CD4-positive, alpha-beta T cell treated with Interleukin-17A for 4 hours (primary cell): ENCODE measurements around the gene RIT2.

Experiments used
- DNase-seq: peaks from one replicate; pipeline ENCODE4 v3.0.0-alpha.2; 2020; ENCODE audit warnings: mixed read lengths

Gene RIT2

DNA sequence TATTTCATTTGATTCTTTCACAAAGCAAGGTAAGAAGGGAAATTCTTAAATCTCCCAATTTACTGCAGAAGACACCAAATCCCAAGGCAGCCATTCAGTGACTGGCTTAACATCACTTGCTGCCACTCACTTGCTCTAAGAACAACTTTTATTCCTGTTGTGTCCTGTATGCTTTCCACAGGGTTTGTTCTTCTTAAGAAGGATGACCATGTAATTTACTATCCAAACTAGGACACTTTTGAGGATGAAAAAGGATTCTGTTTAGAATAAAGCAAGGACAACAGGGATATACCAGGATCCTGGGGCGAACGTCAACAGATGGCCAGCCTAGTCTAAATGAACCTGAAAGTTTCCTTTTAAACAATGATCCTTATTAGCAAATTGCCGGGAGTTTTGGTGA is 34.8 kb downstream of the RIT2 start:
- DNase-seq, result no peak

- no peak for DNase-seq
These were observed 36.1 kb downstream of the RIT2 start for GRCh38 chr18:43079422-43079821.

- no peak for DNase-seq
These were observed 36.9 kb downstream of the RIT2 start for GRCh38 chr18:43078478-43079092.

- DNase-seq, result no peak
These were observed 37.8 kb downstream of the RIT2 start for GRCh38 chr18:43077510-43078308.

GRCh38 chr18:43073771-43074170 is 41.7 kb downstream of the RIT2 start:
- no peak for DNase-seq

- no peak for DNase-seq
These were observed 46.7 kb downstream of the RIT2 start for GRCh38 chr18:43068781-43069180.

DNA sequence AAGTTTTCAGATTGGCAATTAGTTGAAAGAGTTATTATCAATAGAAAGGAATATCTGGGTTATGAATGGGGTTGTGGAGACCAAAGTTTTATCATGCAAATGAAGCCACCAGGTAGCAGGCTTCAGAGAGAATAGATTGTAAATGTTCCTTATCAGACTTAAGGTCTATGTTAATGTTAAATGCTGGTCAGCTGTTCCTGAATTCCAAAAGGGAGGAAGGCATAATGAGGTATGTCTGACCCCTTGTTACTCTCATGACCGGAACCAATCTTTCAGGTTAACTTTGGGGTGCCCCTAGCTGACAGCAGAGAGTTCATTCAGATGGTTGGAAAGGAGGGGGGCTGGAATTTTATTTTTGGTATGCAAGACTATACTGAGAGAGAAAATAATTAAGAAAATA is 47.9 kb downstream of the RIT2 start:
- DNase-seq, result no peak

DNA sequence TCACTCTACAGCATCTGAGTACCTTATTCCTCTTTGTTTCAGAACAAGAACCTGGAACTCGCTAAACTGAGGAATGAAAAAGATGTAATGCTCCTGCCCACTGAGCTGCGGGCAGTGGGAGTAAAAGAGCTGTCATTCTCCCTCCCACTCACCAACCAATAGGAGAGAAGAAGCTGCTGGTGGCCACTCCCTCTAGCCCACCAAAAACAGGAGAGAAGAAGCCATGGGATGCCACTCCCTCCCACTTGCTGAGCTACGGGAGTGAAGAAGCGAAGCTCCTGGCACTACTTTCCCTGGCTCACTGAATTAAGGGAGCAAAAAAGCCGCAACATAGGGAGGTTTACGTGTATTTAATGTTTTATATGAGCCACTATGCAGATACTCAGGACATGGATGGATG is 53.7 kb downstream of the RIT2 start:
- DNase-seq, result no peak

DNA sequence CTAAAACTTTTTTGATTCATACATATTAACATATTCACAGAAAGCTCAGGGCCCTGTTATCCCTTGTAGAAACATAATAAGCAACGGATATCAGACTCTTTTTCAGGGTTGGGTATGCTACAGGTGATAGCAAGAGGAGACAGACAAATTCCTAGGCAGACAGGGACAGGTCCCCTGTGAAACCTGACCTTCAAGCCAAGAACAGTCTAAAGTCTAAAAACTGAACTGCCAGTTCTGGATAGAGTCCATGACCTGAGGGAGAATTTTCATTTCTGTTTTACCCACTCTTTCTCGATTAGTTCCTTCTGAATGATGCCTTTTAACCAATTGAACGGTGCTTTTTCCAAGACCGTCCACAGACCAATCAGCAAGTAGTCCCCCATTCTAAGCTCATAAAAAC is 54.2 kb downstream of the RIT2 start:
- no peak for DNase-seq

DNA sequence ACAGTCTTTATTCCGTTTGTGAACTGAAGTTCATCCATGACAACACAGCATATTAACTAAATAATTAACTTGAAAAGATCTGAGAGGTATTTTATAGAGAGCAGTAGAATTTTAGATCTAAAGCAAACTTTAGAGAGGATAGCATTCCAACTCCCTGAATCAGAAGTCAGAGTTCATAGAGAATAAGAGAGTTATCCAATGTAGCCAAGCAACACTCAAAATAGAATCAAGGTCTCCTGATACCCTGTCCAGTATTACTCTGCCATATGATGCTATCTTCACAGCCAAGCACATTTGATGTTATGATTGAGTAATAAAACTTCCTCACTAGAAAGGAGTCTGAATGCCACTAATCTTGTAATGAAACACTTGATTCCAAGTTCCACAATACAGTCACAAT is 55.5 kb downstream of the RIT2 start:
- no peak for DNase-seq

DNA sequence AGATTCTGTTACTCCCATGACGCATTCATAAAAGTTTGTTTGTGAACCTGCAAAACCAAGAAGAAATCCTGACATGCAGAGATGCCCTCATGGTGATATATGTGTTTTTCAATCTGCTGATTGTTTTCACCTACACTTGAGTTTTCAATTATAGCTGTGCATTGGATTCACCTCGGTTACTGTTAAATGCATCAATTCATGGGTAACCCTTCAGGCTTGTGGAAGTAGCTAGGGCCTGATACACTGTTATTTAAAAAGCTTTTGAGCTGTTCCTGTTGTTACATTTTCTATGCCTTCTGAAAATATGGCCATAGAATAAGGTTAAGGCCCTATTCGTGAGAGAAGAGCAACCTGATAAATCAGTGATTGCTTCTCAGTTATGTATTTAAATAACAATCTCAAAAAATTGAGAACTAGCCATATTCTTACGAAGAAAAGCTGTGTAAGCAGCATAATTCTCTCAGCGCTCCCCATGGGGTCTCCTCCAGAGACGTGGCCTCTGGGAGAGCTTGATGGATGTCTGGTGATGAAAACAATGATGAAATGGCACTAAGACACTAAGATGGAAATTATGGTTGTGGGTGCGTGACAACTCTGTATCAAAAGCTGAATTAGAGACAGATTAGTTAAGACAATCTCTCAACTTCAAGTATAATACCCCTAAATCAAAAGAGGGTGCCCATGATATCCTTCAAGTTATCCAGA is 60.5 kb downstream of the RIT2 start:
- no peak for DNase-seq

GRCh38 chr18:43049021-43049420 is 66.5 kb downstream of the RIT2 start:
- no peak for DNase-seq

- no peak for DNase-seq
These were observed 69.2 kb downstream of the RIT2 start for GRCh38 chr18:43046322-43046721.

- DNase-seq, result no peak
These were observed 71.9 kb downstream of the RIT2 start for GRCh38 chr18:43043626-43044025.

- no peak for DNase-seq
These were observed 75.2 kb downstream of the RIT2 start for GRCh38 chr18:43040281-43040680.

GRCh38 chr18:43034683-43035500 is 80.6 kb downstream of the RIT2 start:
- DNase-seq, result no peak

DNA sequence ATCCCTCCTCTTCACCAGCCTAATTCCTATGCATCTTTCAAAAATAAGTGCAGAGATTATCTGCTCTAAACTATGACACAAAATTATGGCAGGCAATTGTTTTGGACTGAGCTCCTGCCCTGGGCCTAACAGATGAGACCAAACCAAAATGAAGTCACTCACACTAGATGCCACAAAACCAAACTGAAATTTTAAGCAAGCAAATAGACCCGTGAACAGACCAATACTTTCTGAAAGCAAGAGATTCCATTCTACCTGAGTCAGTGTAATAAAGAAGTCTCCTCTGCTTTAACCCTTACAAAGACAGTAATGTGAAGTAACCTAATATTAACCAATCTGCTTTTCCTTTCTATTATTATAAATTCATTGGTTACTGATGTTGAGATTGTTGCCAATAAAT is 84.3 kb downstream of the RIT2 start:
- no peak for DNase-seq

- DNase-seq, result no peak
These were observed 86.1 kb downstream of the RIT2 start for GRCh38 chr18:43029414-43029813.

- DNase-seq, result no peak
These were observed 92.6 kb downstream of the RIT2 start for GRCh38 chr18:43022874-43023273.

DNA sequence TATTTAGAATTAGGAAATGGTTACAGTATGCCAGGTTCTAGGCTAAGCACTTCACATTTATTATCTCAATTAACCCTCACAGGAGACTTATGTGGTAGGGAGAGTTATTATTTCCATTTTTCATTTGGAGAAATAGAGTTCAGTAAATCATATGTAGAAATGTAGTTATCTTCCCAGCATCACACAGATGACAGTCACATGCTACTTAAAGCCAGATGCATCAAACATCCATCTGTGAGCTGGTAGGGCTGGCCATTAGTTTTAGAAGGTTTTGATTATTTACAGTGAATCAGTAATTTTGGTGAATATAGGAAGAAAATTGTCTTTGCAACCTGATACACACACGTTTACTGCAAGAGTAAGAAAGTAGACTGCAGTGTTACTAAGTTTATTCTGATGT is 97.9 kb downstream of the RIT2 start:
- no peak for DNase-seq

GRCh38 chr18:43013486-43013885 is 102.0 kb downstream of the RIT2 start:
- no peak for DNase-seq

GRCh38 chr18:43012951-43013350 is 102.5 kb downstream of the RIT2 start:
- no peak for DNase-seq

DNA sequence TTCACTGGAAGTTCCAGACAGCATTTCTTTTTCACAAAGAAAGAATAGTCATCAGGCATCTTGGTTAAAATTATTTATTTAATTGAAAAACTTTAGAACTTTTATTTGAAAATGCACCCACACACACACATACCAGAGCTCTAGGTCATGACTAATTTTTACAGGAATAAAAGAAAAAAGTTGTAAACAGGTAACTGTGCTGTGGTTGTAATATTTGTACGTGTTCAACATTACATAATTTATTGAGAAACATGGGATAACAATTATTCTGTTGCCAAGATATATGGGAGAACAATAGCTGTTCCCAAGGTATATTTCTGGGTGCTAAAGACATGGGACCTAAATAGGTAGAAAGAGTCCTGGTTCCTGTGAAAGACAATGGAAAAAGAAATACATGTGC is 104.9 kb downstream of the RIT2 start:
- no peak for DNase-seq
